CD4-positive, alpha-beta T cell treated with Interleukin-6 for 4 hours (primary cell): ENCODE measurements around the gene BSND.

Experiments used
- DNase-seq: peaks from one replicate; pipeline ENCODE4 v3.0.0-alpha.2; 2020; ENCODE audit warnings: mixed read lengths

BSND gene

DNA sequence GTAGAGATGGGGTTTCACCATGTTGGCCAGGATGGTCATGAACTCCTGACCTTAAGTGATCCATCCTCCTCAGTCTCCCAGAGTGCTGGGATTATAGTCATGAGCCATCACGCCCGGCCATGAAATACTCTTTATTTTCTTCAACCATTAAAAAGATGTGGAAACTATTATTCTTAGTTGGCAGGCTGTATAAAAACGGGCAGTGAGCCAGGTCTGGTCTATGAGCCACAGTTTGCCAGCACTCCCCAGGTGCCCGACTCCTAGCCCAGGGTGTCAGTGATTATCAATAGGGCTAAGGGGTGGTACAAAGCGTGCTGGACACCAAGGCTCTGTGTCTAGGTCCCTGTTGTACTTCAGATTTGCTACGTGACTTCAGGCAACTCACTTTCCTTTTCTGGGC lies 22.0 kb upstream of the BSND start:
- DNase-seq: no peak

DNA sequence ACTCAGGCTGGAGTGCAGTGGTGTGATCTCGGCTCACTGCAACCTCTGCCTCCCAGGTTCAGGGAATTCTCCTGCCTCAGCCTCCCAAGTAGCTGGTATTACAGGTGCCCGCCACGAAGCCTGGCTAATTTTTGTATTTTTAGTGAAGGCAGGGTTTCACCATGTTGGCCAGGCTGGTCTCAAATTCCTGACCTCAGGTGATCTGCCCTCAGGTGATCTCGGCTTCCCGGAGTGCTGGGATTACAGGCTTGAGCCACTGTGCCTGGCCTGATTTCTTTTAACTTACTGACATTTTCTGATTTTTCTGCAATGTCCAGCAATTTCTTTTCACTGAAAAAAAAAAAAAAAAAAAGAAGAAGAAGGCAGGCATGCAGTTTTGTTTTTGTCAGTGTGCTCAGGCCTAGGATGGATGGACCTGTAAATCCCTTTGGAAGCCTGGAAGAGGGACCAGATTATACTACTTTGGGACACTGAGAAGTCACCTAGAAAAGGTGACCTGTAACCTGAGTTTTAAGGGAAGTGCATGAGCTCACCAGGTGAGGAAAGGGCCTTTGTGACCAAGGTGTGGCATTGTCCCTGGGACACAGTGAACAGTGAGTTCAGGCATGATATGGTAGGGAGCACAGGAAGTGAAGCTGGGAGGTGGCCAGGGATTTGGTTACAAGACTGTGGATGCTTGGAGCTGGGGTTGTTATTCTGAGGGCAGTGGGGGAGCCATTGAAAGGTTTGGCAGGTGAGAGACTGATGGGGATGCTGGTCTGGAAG lies 21.0 kb upstream of the BSND start:
- no peak for DNase-seq

DNA sequence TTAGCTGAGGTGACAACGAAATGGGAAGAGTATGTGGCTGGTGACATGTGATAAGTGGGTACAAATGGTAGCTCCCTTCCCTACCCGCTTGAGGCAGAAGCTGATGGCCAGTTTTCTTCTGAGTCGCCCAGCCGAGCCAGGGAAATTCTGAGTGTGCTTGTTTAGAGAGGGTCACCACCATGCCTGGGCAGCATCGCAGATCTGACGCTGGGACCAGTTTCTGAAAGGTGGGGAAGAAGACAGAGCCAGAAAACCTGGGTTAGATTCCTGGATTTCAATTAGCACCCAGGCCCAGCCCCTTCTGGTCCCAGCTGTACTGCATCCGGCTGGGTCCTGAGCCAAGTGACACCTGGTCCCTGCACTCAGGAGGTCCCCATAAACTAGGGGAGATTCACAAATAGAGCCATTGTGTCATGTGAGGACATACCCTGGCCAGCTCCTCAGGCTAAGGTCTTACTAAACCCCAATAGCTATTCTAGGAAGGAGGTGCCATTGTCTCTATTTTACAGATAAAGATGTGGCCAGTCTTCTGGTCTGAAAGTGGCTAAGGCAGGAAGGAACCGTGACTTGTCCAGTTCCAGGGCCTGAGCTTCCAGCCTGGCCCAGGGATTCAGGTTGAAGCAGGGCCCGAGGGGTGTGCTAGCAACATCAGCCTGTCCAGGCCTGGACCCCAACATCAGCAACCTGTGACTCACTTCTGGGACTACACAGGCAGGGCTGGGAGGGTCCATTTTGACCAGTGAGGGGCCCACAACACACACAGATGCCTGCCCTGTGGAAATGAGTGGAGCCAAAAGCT lies 20.0 kb upstream of the BSND start:
- DNase-seq: no peak

DNA sequence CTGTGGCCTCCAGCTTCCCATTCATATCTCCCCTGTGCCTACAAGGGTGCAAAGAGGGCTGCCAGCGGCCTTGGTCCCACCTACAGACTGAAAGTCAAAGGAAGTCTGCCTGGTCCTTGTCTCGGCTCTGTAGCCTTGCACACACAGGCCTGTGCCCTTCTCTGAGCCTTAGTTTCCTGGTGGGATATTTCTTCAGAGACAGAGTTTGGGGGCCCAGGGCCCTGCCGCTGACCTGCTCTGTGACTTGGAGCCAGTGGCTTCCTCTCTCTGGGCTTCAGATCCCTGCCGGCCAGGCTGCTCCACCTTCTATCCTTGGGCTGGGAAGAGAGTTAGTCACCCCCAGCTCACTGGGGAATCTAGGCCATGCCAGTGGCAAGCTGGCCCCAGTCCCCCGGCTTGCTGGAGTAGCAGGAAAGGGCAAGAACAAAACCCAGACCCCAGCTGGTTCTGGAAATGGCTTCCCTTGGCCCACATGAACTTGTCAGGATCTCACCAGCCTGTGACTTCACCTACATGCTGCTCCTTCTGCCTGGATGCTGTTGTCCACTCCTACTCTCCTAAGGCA lies 19.3 kb upstream of the BSND start:
- DNase-seq: no peak

DNA sequence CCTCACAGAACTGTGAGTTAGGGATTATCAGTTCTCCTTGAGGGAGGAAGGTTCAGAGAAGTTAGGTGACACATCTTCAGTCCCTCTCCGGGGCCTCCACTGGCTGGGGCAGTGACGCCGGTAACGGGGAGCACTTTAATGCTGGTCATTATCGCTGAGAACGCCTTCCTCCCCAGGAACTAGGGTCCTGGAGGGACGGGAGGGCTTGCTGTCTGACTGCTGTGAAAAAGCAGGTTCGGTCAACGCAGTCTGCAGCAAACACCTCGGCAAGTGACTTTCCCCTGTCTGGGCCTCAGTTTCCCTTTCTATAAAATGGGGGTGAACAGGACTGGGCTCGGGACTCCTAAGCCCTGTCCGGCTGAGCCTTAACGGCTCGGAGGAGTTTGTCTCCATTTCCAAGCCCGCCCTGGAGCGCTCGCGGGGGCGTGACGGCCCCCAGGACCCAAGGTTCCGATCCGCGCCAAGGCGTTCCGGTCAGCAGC lies 18.6 kb upstream of the BSND start:
- DNase-seq: no peak

DNA sequence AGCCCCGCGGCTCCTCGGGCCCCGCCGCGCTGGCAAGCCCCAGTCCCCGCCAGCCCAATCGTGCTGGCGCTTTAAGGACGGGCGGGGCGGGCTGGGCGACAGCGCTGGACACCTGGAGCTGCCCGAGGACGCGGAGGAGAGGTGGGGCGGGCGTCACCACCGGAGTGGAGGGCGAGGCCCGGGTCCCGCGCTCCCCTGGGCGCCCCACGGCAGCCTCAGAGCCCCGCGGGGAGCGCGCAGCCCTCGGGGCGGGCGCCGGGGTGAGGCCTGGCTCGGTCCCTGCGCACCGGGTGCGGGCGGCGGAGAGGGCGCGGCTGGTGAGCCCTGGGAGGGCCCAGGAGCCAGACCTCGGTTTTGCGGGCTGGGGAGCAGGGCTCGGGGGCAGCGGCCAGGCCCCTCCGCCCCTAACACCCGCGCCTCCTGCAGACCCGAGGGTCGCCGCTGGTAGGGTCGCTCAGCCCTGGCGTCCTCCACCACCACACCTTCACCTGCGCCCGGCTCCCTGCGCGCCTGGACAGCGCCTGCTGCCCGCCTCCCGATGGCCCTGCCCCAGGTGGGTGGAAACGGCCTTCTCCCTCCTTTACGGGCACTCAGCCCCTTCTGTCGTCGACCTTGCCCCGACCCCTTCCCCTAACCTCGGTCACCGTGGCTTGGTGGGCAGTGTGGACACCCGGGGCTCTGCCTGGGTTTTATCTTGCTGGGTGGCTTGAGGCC lies 18.0 kb upstream of the BSND start, which contains the start of gene TMEM61:
Gene TMEM61 (plus strand): TSS at position 101 of the 714 bp plus-strand sequence. CDS start 438 bp downstream, at position 539.
- DNase-seq: no peak

DNA sequence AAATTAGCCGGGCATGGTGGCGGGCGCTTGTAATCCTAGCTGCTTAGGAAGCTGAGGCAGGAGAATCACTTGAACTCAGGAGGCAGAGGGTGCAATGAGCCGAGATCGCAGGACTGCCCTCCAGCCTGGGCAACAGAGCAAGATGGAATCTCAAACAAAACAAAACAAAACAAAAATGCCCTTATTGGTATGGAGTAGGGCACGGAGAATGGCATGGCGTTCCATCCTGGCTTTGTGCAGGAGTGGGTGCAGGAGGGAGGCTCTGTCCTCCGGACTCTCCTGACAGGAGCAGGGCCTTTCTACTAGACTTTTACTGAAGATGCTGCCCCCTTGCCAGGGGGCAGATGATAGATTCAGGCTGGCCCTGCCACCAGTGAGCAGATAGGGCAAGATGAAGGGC lies 17.3 kb upstream of the BSND start:
- DNase-seq: no peak

DNA sequence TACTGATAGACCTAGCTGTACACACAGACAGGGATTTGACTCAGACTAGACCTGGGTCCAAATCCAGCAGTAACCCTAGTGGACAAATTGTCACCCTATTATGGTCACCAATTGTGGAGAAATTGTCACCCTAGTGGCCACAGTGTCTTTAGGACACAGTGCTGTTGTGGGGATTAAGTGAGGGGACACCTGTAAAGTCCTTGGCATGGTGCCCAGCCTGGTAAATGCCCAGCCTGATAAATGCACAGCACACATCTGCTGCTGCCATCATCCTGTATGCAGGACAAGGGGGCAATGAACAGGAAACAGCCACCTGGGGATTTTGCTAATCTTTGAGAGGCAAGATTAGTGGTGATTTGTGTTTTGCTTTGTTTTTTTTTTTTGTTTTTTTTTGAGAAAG lies 16.0 kb upstream of the BSND start:
- no peak for DNase-seq

DNA sequence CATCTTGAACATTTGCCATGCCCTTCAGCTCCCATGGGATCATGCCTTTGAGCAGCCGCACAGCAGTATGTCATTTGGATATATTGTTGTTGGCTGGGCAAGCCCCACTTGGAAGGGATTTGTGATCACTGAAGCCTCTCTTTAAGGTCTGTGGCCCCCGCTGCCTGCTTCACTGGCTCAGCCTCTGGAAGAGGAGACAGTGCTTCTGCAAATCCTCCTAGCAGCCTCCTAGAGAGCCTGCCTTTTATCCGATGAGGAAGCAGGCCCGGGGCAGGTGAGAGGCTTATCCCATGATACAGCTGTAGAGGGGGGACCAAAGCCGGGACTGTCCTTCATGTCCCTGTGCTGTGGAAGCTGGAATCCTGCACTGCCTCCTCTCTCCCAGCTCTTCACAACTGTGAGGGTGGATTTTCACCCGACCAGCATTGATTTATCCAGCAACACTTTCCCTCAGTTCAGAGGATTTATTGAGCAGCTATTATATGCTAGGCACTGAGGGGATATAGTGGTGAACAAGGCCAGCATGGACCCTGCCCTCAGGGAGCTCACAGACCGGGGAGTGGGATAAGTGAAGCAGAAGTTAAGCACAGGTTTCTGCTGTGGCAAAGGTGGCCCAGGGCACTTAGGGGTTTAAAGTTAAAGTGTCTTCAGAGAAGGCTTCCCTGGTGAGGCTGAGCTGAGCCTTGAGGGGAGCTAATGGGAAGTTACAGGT lies 14.4 kb upstream of the BSND start:
- no peak for DNase-seq

DNA sequence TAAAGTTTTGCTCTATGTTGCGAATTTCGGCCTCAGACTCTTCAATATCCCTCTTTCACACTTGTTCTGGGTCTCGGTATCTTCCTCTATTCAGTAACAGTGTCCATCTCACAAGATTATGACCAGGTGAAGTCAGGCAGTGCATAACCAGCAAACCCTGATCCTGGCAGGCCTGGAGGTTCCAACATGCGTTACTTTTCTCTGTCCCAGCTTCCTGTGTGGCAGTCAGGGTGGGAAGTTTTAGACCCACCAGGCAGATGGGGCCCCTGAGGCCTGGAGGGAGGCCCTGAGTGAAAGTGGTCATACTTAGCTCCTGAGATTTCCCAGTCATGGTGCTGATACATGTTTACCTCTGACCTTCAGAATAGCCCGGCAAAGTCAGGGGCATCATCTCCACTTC lies 13.2 kb upstream of the BSND start:
- DNase-seq: no peak

DNA sequence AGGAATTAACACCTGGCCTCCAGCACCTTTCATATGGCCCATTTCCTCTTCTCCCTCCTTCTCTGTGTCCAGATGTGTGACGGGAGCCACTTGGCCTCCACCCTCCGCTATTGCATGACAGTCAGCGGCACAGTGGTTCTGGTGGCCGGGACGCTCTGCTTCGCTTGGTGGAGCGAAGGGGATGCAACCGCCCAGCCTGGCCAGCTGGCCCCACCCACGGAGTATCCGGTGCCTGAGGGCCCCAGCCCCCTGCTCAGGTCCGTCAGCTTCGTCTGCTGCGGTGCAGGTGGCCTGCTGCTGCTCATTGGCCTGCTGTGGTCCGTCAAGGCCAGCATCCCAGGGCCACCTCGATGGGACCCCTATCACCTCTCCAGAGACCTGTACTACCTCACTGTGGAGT lies 12.7 kb upstream of the BSND start:
- DNase-seq: no peak

DNA sequence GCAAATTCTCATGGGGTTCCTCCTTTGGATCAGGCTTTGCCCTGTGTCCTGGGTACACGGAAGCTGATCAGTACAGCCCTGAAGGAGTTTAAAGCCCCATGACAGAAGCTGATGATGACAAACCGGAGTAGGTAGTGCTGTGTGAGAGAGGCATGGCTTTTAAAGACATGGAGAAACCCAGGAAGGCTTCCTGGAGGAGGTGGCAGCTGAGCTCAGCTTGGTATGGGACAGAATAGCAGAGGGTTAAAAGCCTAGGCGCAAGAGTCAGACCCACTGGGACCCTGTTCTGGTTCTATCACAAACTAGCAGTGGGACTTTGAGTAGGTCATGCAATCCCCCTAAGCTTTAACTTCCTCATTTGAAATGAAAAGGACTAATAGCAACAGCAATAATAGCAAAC lies 12.2 kb upstream of the BSND start:
- DNase-seq: no peak

DNA sequence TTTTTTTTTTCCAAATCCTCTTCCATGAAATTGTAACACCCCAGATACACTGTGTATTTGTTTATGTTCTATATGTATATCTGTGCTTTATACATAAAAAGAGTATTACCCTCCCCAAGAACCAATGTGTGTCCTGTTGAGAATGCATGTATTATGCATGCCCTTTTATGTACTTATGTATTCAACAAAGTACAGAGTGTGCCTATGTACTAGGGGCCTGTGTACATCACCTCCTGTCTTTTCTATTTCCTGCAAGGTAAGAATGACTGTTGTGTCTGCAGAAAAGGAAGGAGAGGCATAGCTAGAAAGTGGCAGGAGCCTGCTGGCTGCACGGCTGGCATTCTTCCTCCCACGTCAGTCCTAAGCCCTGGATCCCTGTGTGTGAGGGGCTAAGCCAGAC lies 11.3 kb upstream of the BSND start:
- DNase-seq: no peak

DNA sequence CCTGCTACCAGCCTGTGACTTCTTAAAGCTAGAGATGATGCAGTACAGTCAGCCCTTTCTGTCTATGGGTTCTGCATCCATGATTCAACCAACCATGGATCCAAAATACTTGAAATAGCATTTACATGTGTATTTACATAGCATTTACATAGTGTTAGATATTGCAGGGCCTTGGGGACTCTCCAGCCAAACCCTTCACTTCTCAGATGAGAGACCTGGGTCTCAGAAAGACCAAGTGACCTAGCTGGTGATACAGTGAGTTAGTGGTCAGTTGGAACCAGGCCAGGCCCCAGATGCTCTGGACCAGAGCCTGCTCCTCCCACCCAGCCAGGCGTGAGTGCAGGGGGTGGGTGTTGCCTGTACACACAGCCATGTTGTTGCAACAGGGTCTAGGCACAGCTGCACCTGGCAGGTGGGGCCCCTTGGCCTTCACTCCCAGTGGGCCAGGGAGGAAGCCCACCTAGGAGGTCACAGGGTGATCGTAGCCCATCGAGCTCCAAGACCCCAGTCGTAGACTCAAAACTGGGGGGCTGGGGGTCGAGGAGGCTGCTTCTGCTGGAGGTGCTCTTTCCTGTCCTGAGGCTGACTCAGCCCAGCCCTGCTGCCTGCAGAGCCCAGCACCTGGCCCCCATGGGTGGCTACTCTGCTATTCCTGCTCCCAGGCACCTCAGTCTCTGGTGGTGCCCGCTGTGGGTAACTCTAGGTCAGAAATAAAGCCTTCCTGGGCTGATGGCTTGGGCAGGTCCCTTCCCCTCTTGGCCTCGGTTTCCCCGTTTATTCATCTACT lies 10.6 kb upstream of the BSND start:
- no peak for DNase-seq

DNA sequence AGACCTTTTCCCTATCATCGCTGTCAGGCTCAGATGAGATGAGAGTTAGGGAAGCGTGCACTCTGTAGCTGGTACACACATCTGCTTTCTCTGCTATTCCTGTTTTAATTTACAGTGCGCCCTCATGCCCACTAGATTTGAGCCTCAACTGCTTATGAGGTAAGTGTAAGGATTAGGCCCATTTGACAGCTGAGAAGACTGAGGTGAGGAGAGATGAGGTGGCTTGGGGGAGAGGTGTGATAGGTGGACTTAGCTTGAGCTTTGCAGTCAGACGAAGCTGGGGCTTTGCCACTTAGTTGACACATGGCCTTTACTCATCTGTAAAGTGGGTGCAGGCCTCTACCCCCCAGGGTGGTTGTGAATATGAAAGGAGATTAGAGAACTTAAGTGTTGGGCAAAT lies 9.8 kb upstream of the BSND start:
- no peak for DNase-seq

DNA sequence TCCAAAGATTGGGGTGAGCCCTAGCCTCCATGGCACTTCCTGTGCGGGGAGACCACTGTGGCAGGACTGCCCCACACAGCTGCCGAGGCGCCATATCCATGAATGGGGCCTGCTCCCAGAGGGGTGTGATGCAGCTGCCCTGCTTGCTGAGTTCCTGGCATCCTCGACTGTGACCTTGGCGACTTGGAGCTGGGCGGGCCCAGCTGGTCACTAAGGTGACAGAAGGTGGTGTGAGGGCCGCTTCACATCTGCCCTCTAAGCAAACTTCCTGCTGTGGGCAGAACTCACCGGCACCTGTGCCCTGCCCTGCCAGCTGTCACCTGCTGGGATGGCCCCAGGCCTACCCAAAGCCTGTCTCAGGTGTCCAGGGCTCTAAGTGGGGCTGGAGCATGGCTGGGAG lies 9.3 kb upstream of the BSND start:
- no peak for DNase-seq

DNA sequence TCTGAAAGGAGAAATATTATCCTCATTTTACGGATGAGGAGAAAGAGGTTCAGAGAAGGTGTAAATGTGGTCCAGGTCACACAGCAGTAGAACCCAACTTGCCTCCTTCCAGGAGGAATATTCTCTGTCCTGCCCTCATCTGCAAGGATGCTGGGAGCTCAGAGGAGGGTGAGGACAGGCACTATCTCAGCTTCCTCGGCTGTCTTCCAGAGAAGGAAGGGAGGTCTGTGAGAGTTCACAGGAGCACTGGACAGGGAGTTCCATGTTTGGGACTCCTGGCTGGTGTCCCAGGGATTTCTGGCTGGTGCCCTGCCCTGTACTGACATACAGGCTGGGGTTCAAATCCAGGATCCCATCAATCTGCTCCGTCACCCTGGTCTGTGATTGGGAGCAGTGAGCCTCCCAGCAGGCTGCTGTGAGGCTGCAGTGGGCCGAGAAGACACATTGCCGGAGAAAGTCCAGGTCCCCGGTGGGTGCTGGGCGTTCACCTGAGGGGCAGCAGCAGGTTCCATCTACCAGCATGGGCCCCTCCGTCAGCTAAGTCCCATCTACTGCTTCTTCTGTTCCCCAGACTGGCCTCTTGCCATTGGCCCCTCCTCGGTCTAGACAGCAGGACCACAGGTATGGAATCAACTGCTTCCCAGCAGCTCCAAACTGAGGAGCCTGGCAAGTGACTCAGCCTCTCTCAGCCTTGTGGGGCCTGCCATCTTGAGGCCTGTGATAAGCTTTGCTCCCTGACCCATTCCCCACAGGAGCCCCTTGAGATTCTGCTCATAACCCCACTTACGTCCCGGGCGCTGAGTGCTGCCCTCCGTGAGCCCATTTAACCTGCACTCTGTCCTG lies 8.5 kb upstream of the BSND start:
- no peak for DNase-seq

DNA sequence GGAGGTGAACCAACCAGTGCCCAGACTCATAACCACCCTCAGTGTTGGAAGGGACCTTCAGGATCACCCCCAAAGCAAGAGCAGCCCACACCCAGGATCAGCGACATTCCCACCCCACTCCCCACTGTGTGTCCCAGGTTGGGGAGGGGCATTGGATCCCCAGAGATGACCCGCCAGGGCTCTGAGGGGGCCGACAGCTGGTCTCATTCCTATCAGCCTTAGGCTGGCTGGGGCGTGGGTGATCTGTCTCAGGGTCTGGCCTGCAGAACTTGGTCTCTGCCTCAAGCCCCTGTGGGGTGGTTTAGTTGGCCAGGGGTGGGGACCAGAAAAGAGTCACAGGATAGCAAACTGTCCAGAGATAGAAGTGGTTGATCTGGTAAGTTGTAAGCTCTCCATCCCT lies 7.8 kb upstream of the BSND start:
- no peak for DNase-seq

DNA sequence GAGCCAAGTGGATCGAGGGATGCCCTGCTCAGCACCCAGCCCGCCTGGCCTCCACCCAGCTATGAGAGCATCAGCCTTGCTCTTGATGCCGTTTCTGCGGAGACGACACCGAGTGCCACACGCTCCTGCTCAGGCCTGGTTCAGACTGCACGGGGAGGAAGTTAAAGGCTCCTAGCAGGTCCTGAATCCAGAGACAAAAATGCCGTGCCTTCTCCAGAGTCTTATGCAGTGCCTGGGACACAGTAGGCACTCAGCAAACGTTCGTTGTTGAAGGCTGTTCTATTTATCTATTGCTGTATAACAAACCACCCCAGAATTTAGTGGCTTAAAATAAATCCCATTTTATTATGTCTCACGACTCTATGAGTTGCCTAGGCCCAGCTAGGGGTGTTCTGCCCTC lies 6.8 kb upstream of the BSND start:
- DNase-seq: no peak

DNA sequence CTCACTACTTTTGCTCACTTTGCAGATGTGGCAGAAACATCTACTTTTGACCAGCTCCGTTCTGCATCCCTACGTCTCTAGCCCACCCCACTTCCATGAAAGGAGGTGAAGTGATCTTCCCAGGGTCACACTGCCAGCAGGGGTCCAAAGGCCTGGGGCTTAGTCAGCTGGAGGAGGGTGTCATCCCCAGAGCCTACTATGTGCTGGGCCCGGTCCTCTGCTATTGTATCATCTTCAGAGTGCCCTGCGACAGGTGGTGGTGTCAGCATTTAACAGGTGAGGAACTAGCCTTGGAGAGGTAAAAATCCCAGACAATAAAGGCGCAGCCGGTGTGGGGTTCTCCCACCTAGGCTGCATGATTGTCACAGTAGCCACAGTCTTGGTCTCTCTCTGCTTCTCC lies 5.6 kb upstream of the BSND start:
- no peak for DNase-seq
